ENCODE measurements around the gene SLC22A16. TPM values are rescaled to one million over a fixed set of nuclear protein-coding genes. Genes with fewer than 3 reads are reported as not detected.

The SLC22A16 gene
- total RNA-seq, 1 experiment from 2014 or later, result not detected

DNA sequence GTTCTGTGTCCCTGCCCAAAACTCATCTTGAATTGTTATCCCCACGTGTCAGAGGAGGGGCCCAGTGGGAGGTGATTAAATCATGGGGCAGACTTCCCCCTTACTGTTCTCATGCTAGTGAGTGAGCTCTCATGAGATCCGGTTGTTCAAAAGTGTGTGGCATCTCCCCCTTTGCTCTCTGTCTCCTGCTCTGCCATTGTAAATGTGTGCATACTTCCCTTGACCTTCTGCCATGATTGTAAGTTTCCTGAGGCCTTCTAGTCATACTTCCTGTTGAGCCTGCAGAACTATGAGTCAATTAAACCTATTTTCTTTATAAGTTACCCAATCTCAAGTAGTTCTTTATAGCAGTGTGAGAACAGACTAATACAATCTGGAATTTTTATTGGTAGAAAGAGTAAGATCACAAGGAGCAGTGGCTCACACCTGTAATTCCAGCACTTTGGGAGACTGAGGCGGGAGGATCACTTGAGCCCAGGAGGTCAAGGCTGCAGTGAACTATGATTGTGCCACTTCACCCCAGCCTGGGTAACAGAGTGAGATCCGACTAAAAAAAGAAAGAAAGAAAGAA is 47.1 kb upstream of the SLC22A16 start:
- ChIA-PET POLR2A (no interaction called here), CTCF (no interaction called here), RAD21 (ENCODE audit: low non-redundant PET in 1 of 2, low total read pairs in 2 of 2, uncharacterized antibody in 2 of 2, unreplicated experiment in 2 of 2) (no interaction called here)
- Histone ChIP-seq H3K9me2 (ENCODE audit: insufficient read depth) (no peaks in the 10 kb centered on the region), H3K79me2 (ENCODE audit: insufficient read depth, low read length) (no peaks in the 10 kb centered on the region), H3K9ac (ENCODE audit: low read length) (no peak overlapping the region), H3K27ac (ENCODE audit: low read depth, low read length) (no peak overlapping the region), H3K36me3 (ENCODE audit: control insufficient read depth in 1 of 2, insufficient read depth in 2 of 2, low read length in 2 of 2) (no peaks in the 10 kb centered on the region), H3K4me2 (ENCODE audit: low read length) (no peak overlapping the region), H3K9me3 (ENCODE audit: control insufficient read depth in 1 of 2, insufficient read depth in 1 of 2, low read depth in 1 of 2, low read length in 2 of 2) (no peaks in the 10 kb centered on the region), H3K4me3 (replicated peaks in 1 of 2; ENCODE audit: low read depth in 1 of 2, low read length in 2 of 2) (no peak overlapping the region), H3K27me3 (ENCODE audit: insufficient read depth, low read length) (no peaks in the 10 kb centered on the region), H4K20me1 (ENCODE audit: insufficient read depth) (no peaks in the 10 kb centered on the region), H2AFZ (ENCODE audit: low read depth, low read length, poor library complexity, severe bottlenecking) (no peak overlapping the region), H3K4me1 (ENCODE audit: control insufficient read depth in 1 of 2, insufficient read depth in 2 of 2, low read length in 2 of 2) (peaks cover 0 to 10% of the 10 kb centered on the region in 2 experiments; a peak in 2 of 4 replicates)
- ATAC-seq, result no peak
- BruUV-seq (replicated peaks), result no TSS peak
- TF ChIP-seq, protein P1, sequence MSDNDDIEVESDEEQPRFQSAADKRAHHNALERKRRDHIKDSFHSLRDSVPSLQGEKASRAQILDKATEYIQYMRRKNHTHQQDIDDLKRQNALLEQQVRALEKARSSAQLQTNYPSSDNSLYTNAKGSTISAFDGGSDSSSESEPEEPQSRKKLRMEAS (IDR thresholded peaks at IDR 0.05), result no peak
- TF ChIP-seq EGR1 (IDR thresholded peaks at IDR 0.05; ENCODE audit: low read depth), result no peak
- no peak for TF ChIP-seq YY1 (IDR thresholded peaks at IDR 0.05; ENCODE audit: extremely low read depth, insufficient replicate concordance, low read depth, low read length)
- TF ChIP-seq CEBPB (IDR thresholded peaks at IDR 0.05; ENCODE audit: low read depth), result no peak
- TF ChIP-seq RAD21 (IDR thresholded peaks at IDR 0.05; ENCODE audit: low read depth), result no peak
- TF ChIP-seq ZFX (IDR thresholded peaks at IDR 0.05), result no peak
- no peak for TF ChIP-seq SRF (IDR thresholded peaks at IDR 0.05; ENCODE audit: low read depth)
- TF ChIP-seq TCF7L2 (IDR thresholded peaks at IDR 0.05; ENCODE audit: borderline replicate concordance, extremely low read depth, insufficient read depth, insufficient read length), result no peak
- no peak for TF ChIP-seq POLR2A (IDR thresholded peaks at IDR 0.05; ENCODE audit: borderline replicate concordance, extremely low read depth, insufficient read depth, insufficient read length)
- no peak for TF ChIP-seq ZNF274 (IDR thresholded peaks at IDR 0.05; ENCODE audit: low read depth, low read length)
- no peak for TF ChIP-seq EZH2 (IDR thresholded peaks at IDR 0.05)
- no peak for TF ChIP-seq FOSL1 (IDR thresholded peaks at IDR 0.05; ENCODE audit: low read depth)
- no peak for TF ChIP-seq JUND (IDR thresholded peaks at IDR 0.05)
- no peak for TF ChIP-seq SIN3A (IDR thresholded peaks at IDR 0.05; ENCODE audit: low read depth)
- TF ChIP-seq POLR2AphosphoS5 (IDR thresholded peaks at IDR 0.05; ENCODE audit: low read depth, low read length), result no peak
- TF ChIP-seq ELF1 (IDR thresholded peaks at IDR 0.05; ENCODE audit: borderline replicate concordance, low read depth), result no peak
- TF ChIP-seq, protein P2, sequence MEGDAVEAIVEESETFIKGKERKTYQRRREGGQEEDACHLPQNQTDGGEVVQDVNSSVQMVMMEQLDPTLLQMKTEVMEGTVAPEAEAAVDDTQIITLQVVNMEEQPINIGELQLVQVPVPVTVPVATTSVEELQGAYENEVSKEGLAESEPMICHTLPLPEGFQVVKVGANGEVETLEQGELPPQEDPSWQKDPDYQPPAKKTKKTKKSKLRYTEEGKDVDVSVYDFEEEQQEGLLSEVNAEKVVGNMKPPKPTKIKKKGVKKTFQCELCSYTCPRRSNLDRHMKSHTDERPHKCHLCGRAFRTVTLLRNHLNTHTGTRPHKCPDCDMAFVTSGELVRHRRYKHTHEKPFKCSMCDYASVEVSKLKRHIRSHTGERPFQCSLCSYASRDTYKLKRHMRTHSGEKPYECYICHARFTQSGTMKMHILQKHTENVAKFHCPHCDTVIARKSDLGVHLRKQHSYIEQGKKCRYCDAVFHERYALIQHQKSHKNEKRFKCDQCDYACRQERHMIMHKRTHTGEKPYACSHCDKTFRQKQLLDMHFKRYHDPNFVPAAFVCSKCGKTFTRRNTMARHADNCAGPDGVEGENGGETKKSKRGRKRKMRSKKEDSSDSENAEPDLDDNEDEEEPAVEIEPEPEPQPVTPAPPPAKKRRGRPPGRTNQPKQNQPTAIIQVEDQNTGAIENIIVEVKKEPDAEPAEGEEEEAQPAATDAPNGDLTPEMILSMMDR (IDR thresholded peaks at IDR 0.05 in 2 of 3, conservative IDR thresholded peaks at IDR 0.05 in 1 of 3; ENCODE audit: borderline replicate concordance in 1 of 3, insufficient read depth in 1 of 3, low read depth in 2 of 3, low read length in 2 of 3), result no peak
- TF ChIP-seq EZH2phosphoT487 (IDR thresholded peaks at IDR 0.05; ENCODE audit: borderline replicate concordance), result no peak
- TF ChIP-seq SP1 (IDR thresholded peaks at IDR 0.05; ENCODE audit: low read depth), result no peak
- DNase-seq (ENCODE audit: low read depth, low spot score), result no peak
- intact Hi-C loops (cut with micrococcal nuclease), result no loop called here

All from HCT116 (cell line).